Coronary artery (tissue), 2 donors: ENCODE measurements around the gene DOK1.

ENCODE experiments used
- DNase-seq: peaks from one replicate; pipeline ENCODE4 v3.0.0-alpha.2; 2017; ENCODE audit warnings: low spot score
- H3K27ac ChIP-seq, 2 donors: fragments of 200-600 bp; sonication (generic); one replicate each; pipeline ENCODE4 v1.5.1; 2016 to 2019
- H3K4me3 ChIP-seq: fragments of 200-600 bp; sonication (generic); 2 replicates; pipeline ENCODE4 v1.5.1; 2016; ENCODE audit warnings: mild to moderate bottlenecking, moderate library complexity
- TF ChIP-seq, protein P1 (sequence below): fragments of 200-600 bp; sonication (generic); IDR thresholded peaks from one replicate; pipeline ENCODE4 v1.5.1; 2019; ENCODE audit warnings: antibody characterized with exemption

The DOK1 gene

GRCh38 chr2:74515981-74516633 lies 38.4 kb upstream of the DOK1 start:
- TF ChIP-seq, protein P1, sequence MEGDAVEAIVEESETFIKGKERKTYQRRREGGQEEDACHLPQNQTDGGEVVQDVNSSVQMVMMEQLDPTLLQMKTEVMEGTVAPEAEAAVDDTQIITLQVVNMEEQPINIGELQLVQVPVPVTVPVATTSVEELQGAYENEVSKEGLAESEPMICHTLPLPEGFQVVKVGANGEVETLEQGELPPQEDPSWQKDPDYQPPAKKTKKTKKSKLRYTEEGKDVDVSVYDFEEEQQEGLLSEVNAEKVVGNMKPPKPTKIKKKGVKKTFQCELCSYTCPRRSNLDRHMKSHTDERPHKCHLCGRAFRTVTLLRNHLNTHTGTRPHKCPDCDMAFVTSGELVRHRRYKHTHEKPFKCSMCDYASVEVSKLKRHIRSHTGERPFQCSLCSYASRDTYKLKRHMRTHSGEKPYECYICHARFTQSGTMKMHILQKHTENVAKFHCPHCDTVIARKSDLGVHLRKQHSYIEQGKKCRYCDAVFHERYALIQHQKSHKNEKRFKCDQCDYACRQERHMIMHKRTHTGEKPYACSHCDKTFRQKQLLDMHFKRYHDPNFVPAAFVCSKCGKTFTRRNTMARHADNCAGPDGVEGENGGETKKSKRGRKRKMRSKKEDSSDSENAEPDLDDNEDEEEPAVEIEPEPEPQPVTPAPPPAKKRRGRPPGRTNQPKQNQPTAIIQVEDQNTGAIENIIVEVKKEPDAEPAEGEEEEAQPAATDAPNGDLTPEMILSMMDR = no peak
- Histone ChIP-seq H3K27ac (no peak overlapping the region), H3K4me3 (peak overlapping the region; percentile 62)
- DNase-seq = no peak

- H3K27ac ChIP-seq = no peak overlapping the region
- TF ChIP-seq, protein P1 = no peak
- H3K4me3 ChIP-seq = peak overlapping the region; percentile 62
- DNase-seq = no peak
These were observed 37.9 kb upstream of the DOK1 start for GRCh38 chr2:74516650-74517049.

DNA sequence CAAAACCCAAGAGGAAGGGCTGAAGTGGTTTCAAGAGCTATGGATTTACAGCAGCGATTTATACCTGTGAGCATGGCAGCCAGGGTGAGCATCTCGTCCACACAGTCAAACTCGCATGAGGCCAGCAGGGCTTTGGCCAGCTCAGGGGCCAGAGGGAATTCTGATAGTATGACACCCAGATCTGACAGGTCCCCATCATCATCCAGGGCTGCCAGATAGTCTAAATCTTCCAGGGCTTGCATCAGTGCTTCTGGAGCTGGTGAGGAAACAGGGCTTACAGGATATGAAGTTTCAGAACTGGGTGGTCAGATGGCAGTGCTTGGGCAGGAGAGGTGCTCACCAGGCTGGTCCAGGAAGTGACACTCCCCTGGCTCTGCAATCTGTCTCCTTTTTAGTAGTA lies 32.0 kb upstream of the DOK1 start:
- Histone ChIP-seq H3K4me3 (no peak overlapping the region), H3K27ac (no peak overlapping the region)
- TF ChIP-seq, protein P1 = no peak
- DNase-seq = no peak

DNA sequence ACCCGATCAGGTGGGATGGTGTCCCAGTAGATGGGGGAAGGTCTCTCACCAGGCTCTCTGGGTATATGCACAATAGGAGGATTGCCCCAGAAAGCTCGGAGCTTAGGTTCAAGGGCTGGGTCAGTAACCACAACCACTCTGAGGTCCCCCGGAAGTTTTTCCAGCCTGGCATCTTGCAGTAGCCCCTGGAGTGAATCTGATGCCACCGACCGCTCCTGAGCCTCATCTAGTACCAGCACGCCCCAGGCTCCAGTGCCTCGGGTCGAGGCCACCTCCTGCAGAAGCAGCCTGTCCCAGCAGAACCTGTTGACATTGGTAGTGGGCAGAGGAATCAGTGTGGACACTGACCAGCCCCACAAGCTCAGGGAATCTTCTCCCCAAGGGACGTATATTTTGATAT lies 30.5 kb upstream of the DOK1 start:
- H3K27ac ChIP-seq = no peak overlapping the region
- no peak overlapping the region for H3K4me3 ChIP-seq
- TF ChIP-seq, protein P1 = no peak
- no peak for DNase-seq

- no peak overlapping the region for H3K4me3 ChIP-seq
- TF ChIP-seq, protein P1 = no peak
- DNase-seq = no peak
- no peak overlapping the region for H3K27ac ChIP-seq
These were observed 29.4 kb upstream of the DOK1 start for GRCh38 chr2:74524955-74525716.

- DNase-seq = no peak
- TF ChIP-seq, protein P1 = no peak
- H3K27ac ChIP-seq = no peak within 1 kb of the TSS
- no peak within 1 kb of the TSS for H3K4me3 ChIP-seq
These were observed 28.5 kb upstream of the DOK1 start, which contains the start of gene DQX1 for GRCh38 chr2:74525717-74526648. TSS of gene DQX1 (minus strand) at chr2:74526231. CDS start at chr2:74525729, 502 bp downstream.
